ENCODE data around the gene FOXA3.

FOXA3 gene

GRCh38 chr19:45874620-45874966 lies 10.5 kb downstream of the FOXA3 start:
- DNase-seq, result no peak

GRCh38 chr19:45876161-45876410 lies 12.0 kb downstream of the FOXA3 start:
- DNase-seq, result peak in 1 of 5 experiments; percentile 61

DNA sequence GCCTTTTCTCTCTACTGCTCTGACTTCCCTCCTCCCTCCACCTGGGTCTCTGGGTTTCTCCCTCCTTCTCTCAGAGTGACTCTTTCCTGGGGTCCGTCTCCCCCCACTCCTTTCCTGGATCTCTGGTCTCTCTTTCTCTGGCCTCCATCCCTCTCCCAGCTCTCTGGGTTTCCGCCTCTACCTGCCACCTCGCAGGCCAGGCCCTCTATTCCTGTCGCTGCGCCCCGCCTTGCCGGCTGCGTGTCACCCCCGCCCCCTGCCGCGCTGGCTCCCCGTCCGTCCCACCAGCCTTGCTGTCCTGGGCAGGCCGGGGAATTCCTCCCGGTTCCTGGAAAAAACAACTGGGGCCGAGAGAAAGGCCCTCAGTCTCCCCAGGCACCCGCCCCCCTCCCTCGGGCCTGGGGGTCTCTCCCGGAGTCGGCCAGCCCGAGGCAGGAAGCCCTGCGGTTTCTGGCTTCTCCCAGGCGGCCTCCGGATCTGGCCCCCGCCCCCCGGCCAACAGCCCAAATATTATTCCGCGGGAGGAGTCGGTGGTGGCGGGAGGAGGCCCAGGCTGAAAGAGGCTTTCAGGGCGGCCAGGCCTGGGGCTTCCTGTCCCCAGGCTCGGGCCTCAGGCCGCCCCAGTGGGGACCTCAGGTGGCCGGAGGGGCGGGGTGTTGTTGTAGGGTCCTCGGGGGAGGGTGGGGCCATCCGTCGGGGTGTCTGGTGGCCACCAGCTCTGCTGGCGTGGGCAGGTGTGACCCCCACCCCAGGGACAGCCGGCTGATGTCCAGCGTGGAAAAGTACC lies 12.5 kb downstream of the FOXA3 start:
- DNase-seq, result peak in 1 of 5 experiments; percentile 27

GRCh38 chr19:45878043-45878794 lies 14.1 kb downstream of the FOXA3 start:
- DNase-seq, result no peak

DNA sequence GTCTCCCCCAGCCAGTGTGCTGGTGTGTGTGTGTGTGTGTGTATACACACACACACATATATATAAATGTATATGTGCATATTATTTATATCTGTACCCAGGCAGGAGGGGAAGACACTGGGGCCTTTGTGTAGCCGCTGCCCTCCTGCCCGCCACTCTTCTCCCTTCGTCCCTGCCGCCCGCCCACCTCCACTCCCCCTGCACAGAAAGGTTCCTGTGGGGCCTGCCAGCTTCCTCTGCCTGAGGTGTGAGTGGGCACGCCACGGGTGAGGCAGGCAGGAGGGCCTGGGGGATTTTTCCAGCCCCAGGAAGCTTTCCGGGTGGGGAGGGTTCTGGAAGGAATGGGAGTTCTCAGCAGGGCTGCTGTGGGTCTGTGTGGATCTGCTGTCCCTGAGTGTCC lies 14.9 kb downstream of the FOXA3 start:
- no peak for DNase-seq

DNA sequence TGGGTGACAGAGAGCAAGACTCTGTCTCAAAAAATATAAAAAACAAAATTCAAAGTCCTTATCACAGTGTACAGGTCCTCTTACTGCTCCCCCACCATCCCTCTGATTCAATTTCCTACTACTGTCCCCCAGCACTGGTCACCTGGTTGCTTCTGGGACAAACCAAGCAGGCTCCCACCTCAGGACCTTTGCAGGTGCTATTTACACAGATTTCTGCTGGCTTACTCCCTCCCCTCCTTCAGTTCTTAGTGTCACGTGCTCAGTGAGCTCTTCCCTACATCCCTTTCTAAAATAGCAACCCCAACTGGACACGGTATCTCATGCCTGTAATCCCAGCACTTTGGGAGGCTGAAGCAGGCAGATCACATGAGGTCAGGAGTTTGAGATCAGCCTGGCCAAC lies 15.8 kb downstream of the FOXA3 start:
- DNase-seq, result no peak

DNA sequence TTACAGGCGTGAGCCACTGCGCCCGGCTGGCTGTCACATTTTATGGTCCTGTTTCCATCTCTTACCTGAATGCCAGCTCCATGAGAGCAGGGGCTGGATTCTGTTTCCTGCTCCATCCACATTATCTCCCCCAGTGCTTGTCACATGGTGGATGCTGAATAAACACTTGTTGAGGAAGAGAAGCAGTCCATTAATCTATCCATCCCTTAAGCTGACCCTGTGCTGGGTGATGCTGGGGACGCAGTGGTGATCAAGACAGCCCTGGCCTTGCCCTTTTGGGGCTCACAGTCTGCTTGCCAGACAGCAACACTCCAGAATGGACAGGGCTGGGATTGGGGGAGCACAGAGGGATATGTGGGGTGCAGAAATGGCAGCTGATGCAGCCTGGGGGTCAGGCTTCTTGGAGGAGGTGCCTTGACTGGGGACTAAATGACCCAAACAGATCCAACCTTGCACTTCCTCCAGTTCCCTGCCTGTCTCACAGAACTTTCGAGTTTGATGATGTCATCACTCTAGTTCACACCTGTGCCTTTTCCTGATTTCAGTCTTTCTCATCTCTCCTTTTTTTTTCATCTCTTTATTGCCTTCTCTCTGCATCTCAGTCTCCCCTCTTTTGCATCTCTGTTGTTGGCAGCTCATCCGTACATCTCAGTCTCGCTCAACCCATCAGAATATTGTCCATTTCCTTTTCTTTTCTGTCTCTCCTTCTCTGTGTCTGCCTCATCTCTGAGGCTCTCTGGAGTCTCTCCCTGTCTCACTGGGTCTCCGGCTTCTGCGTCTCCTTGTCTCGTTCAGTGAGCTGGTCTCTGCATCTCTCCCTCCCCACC lies 17.2 kb downstream of the FOXA3 start:
- no peak for DNase-seq

GRCh38 chr19:45881909-45882528 lies 17.9 kb downstream of the FOXA3 start:
- no peak for DNase-seq

DNA sequence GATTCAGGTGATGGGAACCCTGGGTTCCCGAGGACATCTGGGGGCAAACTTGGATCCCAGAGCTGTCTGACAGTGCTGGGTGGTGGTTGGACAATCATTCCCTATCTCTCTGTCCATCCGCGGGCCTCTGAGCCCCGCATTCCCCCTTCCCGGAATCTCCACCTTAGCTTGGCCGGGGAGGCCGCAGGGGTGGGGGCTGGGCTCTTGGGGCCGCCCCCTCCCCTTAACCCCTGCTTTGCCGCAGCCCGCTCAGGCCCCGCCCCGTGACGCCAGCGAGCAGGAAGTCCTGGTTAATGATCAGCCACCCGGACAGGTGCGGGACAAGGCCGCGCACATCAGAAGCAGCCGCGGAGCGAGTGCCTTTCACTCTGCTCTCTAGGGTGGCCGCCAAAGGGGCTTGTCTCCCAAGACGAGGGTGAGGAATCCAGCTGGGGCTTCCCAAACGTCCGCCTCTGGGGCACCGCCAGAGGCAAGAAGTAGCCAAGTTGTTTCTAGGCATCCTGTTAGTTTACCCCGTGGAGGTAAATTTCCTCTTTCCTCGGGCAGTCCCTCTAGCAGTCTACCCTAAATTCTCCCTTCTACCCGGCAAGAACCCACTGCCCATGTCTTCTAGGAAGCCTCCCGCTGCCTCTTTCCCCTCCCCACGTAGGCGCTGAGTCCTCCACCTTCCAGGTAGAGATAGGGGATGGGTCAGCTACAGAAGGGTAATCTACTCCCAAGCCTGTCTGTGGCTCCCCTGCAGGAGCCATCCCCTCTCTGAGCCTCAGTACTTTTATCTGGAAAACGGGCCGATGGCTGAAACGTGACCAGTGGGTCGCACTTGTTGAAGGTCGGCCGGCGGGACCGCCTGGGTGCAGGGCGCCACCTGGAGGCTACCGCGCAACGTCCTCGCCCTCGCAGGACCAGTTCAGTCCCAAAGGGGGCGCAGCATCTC lies 18.8 kb downstream of the FOXA3 start:
- DNase-seq, result peak; percentile 65 to 83 (median 77)

DNA sequence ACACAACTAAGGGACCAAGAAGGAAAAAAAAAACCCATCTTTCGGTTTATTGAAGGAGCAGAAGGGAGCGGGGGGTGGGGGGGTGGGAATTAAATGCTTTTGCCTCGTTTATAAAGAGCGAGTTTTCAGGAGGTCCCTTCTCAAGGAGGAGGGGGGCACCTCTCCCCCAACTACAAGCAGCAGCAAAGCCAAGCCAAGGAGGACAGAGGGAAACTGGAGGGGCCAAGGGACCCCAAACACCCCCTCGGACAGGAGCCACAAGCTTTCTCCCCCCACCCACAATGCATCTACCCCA lies 19.4 kb downstream of the FOXA3 start:
- no peak for DNase-seq

DNA sequence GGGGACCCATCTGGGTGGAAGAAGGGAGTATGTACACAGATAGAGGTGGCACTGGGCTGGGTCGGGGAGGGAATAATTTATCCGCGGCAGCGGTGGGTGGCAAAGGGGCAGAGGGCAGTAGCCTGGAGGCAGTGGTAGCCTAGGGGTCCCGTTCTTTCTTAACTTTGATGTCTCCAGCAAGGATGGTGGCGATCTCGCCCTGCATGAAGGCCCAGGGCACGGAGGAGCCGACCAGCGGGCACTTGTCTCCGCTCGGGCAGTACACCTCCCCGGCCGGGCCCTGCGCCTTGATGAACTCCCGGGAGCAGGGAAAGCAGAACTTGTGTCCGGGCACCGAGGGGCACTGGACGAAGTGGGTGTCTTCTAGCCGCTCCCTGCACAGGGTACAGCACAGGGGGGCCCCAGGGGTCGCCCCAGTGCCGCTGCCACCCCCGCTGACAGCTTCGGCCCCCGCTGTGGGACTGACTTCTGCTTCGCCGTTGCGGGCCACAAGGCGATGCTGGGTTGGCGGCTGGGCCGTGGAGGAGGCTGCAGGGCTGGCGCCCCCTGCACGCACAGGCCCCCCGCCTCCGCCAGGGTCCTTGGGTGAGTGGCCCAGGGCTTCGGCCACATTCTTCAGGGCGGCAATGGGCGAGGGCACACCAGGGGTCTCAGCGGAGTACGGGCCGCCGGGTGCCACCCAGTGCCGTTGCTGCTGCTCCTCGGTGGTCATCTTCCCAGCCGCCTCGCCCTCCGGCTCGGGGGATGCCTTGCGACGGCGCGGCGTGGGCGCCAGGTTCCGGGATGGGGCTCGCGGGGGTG lies 20.0 kb downstream of the FOXA3 start:
- DNase-seq, result no peak

- no peak for DNase-seq
Measured at GRCh38 chr19:45884682-45885555, 20.8 kb downstream of the FOXA3 start.

GRCh38 chr19:45885556-45886426 lies 21.7 kb downstream of the FOXA3 start, which contains the start of gene IRF2BP1:
IRF2BP1 (minus strand) TSS chr19:45886141; CDS start chr19:45885774, 367 bp downstream.
- peak; percentile 72 to 94 (median 86) for DNase-seq

- DNase-seq, result peak; percentile 67 to 97 (median 84)
Measured at GRCh38 chr19:45886427-45887199, 22.5 kb downstream of the FOXA3 start.

GRCh38 chr19:45887200-45887710 lies 23.1 kb downstream of the FOXA3 start:
- no peak for DNase-seq

DNA sequence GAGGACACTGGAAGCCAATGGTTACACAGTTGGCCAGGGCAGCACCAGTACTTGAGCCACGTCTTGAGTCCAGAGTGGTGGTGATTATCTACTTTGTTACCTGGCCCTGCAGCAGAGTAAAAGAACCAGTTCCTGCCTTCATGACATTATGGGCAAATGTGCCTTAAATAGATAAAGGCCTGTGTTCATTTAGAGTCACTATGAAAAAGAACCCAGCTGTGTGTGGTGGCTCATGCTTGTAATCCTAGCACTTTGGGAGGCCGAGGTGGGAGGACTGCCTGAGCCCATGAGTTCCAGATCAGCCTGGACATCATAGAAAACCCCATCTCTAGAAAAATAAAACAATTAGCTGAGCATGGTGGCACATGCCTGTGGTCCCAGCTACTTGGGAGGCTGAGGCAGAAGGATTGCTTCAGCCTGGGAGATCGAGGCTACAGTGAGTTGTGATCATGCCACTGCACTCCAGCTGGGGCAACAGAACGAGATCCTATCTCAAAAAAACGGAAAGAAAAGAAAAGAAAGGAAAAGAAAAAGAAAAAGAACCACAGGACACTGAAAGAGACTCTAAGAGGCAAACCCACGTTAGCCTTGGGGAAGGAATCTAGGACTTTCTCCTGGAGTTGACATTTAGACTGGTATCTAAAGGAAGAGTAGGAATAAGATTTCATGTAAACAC lies 25.2 kb downstream of the FOXA3 start:
- DNase-seq, result no peak

DNA sequence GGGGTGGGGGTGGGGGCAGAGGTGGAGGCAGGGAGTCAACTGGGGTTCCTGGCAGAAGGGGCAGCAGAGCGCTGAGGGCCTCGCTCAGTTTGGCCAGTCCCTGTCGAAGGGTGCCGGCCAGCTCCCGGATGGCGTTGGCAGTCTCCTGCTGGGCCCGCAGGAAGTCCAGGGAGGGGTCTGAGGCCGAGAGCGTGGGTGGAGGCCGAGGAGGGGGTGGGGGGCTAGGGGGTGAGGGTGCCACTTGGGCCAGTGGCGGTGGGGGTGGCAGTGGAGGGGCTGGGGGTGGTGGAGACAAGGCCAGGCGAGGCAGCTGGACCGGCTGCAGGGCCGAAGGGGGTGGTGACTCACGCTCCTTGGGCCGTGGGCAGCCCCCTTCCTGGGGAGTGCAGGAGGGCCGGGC lies 26.8 kb downstream of the FOXA3 start:
- no peak for DNase-seq
